T-helper 1 cell treated with Interleukin-12 subunit alpha and Interleukin-12 subunit beta and Interleukin-4 antibody, amounts not matched to agents 30 ng/mL and 1 ng/mL, for 36 hours (primary cell): ENCODE measurements around the gene ICOS. TPM values are rescaled to one million over a fixed set of nuclear protein-coding genes. Genes with fewer than 3 reads are reported as not detected.

Source experiments
- intact Hi-C: fragments of 100-400 bp; cut with micrococcal nuclease; formaldehyde crosslinking; loops from one replicate; pipeline ENCODE4 v1.15.1; 2024
- total RNA-seq: library from RNA; stranded (reverse); gene quantifications from 2 replicates; pipeline ENCODE4 v1.2.3, GENCODE V29; 2022

The ICOS gene
- total RNA-seq, 1 donor from 2014 or later: 63.1 TPM

DNA sequence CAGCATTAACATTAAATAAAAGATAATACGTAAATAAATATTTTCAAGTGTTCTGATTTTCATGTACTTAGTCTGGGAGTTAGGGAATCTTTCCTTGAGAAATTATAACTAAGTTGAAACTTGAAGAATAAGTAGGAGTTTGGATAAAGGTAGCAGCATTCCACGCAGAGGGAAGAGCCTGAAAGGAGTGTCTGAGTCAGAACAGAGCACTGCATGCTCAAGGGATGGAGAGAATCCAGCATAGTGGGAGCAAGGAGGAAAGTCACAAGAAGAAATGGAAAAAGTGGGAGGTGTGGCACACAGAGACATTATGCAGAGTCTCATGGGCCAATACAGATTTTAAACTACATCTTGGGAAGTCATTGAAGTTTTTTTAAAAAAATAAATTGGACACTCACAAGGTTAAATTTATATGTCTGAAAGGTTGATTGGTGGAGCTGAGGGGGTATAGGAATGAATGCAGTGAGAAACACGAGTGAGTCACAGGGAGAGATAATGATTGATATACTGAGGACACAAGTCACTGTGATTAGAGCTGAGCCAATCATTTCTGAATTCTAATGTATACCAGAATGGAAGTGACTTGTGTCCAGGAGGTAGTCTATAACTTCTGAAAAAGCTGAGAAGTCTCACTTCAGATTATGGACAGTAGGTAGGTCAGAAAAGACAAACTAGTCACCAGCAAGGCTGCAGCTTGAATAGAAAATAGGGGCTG lies 66.9 kb downstream of the ICOS start:
- intact Hi-C loops: loop anchor here (10.0 kb wide), 1 partner anchor 269 kb away; no protein-coding TSS in a partner anchor

GRCh38 chr2:204004912-204005311 lies 68.3 kb downstream of the ICOS start:
- intact Hi-C loops: loop anchor here (10.0 kb wide), 1 partner anchor 270 kb away; no protein-coding TSS in a partner anchor

GRCh38 chr2:204005940-204006721 lies 69.6 kb downstream of the ICOS start:
- intact Hi-C loops: loop anchor here (1.0 to 10.0 kb wide), 6 partner anchors 8 to 271 kb away; no protein-coding TSS in a partner anchor

- intact Hi-C loops: loop anchor here (10.0 kb wide), 1 partner anchor 274 kb away; no protein-coding TSS in a partner anchor
Measured at GRCh38 chr2:204008352-204008751, 71.8 kb downstream of the ICOS start.

- intact Hi-C loops: no loop called here
Measured at GRCh38 chr2:204010628-204011560, 74.3 kb downstream of the ICOS start.

Other genes with a start within 250 kb of the ICOS start
- 124 and 128 TPM in 2 replicates for gene CD28, start 230.1 kb upstream of the ICOS start, total RNA-seq
- 49.2 and 51.3 TPM in 2 replicates for gene CTLA4, start 69.0 kb upstream of the ICOS start, total RNA-seq